Measurements from ENCODE around the gene NAALADL2. TPM values are rescaled to one million over a fixed set of nuclear protein-coding genes. Genes with fewer than 3 reads are reported as not detected.

Gene NAALADL2
- total and polyA plus RNA-seq, 2 of the 8 experiments (the other 6 are each of a cell fraction or from before 2014, with no cell fraction given), result 0.12 to 0.22 TPM

- FAIRE-seq, result no peak
- TF ChIP-seq MAFK (IDR thresholded peaks at IDR 0.05; ENCODE audit: low read depth, low read length), result no peak
- TF ChIP-seq EP300 (IDR thresholded peaks at IDR 0.05; ENCODE audit: borderline replicate concordance in 1 of 2, low read depth in 2 of 2, low read length in 2 of 2), result no peak
- no peak for TF ChIP-seq BACH1 (IDR thresholded peaks at IDR 0.05; ENCODE audit: low read length)
- TF ChIP-seq SP2 (IDR thresholded peaks at IDR 0.05; ENCODE audit: low read length), result no peak
- TF ChIP-seq PHF8 (conservative IDR thresholded peaks at IDR 0.05; ENCODE audit: low read depth, low read length), result no peak
- no peak for TF ChIP-seq ZNF274 (IDR thresholded peaks at IDR 0.05; ENCODE audit: borderline replicate concordance, extremely low read depth, low read length)
- no peak for TF ChIP-seq CTCF (IDR thresholded peaks at IDR 0.05; ENCODE audit: control extremely low read depth in 1 of 3, insufficient read depth in 1 of 3, low read depth in 1 of 3, low read length in 3 of 3)
- no peak for TF ChIP-seq ATF3 (IDR thresholded peaks at IDR 0.05; ENCODE audit: insufficient read depth, low read depth, low read length)
- TF ChIP-seq HDAC6 (IDR thresholded peaks at IDR 0.05; ENCODE audit: low read depth, low read length), result no peak
- TF ChIP-seq BRCA1 (IDR thresholded peaks at IDR 0.05; ENCODE audit: low read depth, low read length), result no peak
- no peak for TF ChIP-seq JUND (IDR thresholded peaks at IDR 0.05; ENCODE audit: low read length)
- TF ChIP-seq CHD1 (IDR thresholded peaks at IDR 0.05; ENCODE audit: low read depth, low read length), result no peak
Observed at GRCh38 chr3:175518459-175518858, 659.3 kb downstream of the NAALADL2 start.

More at GRCh38 chr3:175518459-175518858, 659.3 kb downstream of the NAALADL2 start:
- Histone ChIP-seq H3K79me1 (ENCODE audit: low read depth, low read length) (no peaks in the 10 kb centered on the region), H3K14ac (ENCODE audit: insufficient read length) (no peak overlapping the region), H2BK20ac (ENCODE audit: low read length) (no peak overlapping the region), H3K9me3 (ENCODE audit: insufficient read depth in 2 of 2, low read depth in 1 of 2, low read length in 1 of 2) (no peaks in the 10 kb centered on the region), H3K4me1 (replicated peaks in 1 of 4; ENCODE audit: control insufficient read depth in 3 of 4, insufficient read depth in 4 of 4, low read length in 3 of 4) (0 out of 7 replicates have a peak, but pooled peaks cover 0 to 4% (median 0%) of the 10 kb centered on the region in 4 experiments), H3K4ac (replicated peaks; ENCODE audit: insufficient read length, low read depth, low read length) (no peak overlapping the region), H3K18ac (ENCODE audit: extremely low read depth, low read length) (no peak overlapping the region), H4K5ac (ENCODE audit: insufficient read length, low read depth, low read length) (no peak overlapping the region), H4K20me1 (replicated peaks in 1 of 2; ENCODE audit: control insufficient read depth in 1 of 2, insufficient read depth in 2 of 2, low read length in 2 of 2) (no peaks in the 10 kb centered on the region), H3K9ac (replicated peaks in 1 of 4; ENCODE audit: extremely low read depth in 1 of 4, low read depth in 3 of 4, low read length in 3 of 4) (no peak overlapping the region), H3K23me2 (ENCODE audit: low read depth, low read length) (no peaks in the 10 kb centered on the region), H2AK5ac (ENCODE audit: low read depth, low read length) (no peak overlapping the region), H3K36me3 (ENCODE audit: control insufficient read depth in 2 of 4, insufficient read depth in 4 of 4, low read length in 3 of 4) (no peaks in the 10 kb centered on the region), H3K23ac (ENCODE audit: insufficient read length) (no peak overlapping the region), H2BK12ac (ENCODE audit: low read depth, low read length) (no peak overlapping the region), H3K27ac (ENCODE audit: low read depth, low read length) (no peak overlapping the region), H2BK120ac (replicated peaks; ENCODE audit: low read depth, low read length) (no peak overlapping the region), H3K56ac (replicated peaks; ENCODE audit: insufficient read length, low read depth, low read length) (no peak overlapping the region), H2BK15ac (ENCODE audit: low read length) (no peak overlapping the region), H3K79me2 (ENCODE audit: control insufficient read depth in 1 of 2, insufficient read depth in 2 of 2, low read length in 2 of 2) (no peaks in the 10 kb centered on the region), H3K27me3 (replicated peaks in 1 of 4; ENCODE audit: control insufficient read depth in 3 of 4, extremely low read depth in 1 of 4, insufficient read depth in 3 of 4, low read length in 3 of 4) (peaks cover 0 to 1% (median 0%) of the 10 kb centered on the region in 4 experiments; a peak in 1 of 7 replicates), H3K4me2 (ENCODE audit: insufficient read depth in 1 of 2, low read depth in 2 of 2, low read length in 2 of 2) (no peak overlapping the region), H2AFZ (ENCODE audit: low read length) (no peak overlapping the region), H3K4me3 (ENCODE audit: extremely low read depth in 1 of 4, insufficient read depth in 2 of 4, low read depth in 3 of 4, low read length in 4 of 4) (no peak overlapping the region), H4K8ac (ENCODE audit: extremely low read depth, insufficient read depth, low read length) (no peak overlapping the region), H2BK5ac (ENCODE audit: low read depth, low read length) (no peak overlapping the region), H4K91ac (replicated peaks; ENCODE audit: insufficient read length, low read length) (no peak overlapping the region)
- CTCF ChIA-PET (ENCODE audit: partially characterized antibody), result interaction anchor here (0.6 kb wide), 1 partner anchor 1380 kb away, joined by 3 read pairs; no protein-coding TSS in a partner anchor
- no peak for DNase-seq (ENCODE audit: low read depth in 1 of 2, low spot score in 2 of 2)
- 89% methylated on average over 3 of the region's 3 CpGs; no CpG with 5 or more reads in 1 of the 2 experiments for WGBS, 2 experiments (ENCODE audit: extremely low coverage in 1 of 2, insufficient coverage in 1 of 2, insufficient read length in 1 of 2, insufficient replicate concordance in 2 of 2, low coverage in 1 of 2, low lambda C conversion rate in 2 of 2, missing lambda C conversion rate in 1 of 2)
- POLR2A ChIA-PET (ENCODE audit: partially characterized antibody), result no interaction called here
